ENCODE results near the gene CDK14. TPM values are rescaled to one million over a fixed set of nuclear protein-coding genes. Genes with fewer than 3 reads are reported as not detected.

Gene CDK14
- total and polyA plus RNA-seq, 2 donors (not counting 1 experiment from before 2014, with no cell fraction given), result 42.1 to 167 TPM

DNA sequence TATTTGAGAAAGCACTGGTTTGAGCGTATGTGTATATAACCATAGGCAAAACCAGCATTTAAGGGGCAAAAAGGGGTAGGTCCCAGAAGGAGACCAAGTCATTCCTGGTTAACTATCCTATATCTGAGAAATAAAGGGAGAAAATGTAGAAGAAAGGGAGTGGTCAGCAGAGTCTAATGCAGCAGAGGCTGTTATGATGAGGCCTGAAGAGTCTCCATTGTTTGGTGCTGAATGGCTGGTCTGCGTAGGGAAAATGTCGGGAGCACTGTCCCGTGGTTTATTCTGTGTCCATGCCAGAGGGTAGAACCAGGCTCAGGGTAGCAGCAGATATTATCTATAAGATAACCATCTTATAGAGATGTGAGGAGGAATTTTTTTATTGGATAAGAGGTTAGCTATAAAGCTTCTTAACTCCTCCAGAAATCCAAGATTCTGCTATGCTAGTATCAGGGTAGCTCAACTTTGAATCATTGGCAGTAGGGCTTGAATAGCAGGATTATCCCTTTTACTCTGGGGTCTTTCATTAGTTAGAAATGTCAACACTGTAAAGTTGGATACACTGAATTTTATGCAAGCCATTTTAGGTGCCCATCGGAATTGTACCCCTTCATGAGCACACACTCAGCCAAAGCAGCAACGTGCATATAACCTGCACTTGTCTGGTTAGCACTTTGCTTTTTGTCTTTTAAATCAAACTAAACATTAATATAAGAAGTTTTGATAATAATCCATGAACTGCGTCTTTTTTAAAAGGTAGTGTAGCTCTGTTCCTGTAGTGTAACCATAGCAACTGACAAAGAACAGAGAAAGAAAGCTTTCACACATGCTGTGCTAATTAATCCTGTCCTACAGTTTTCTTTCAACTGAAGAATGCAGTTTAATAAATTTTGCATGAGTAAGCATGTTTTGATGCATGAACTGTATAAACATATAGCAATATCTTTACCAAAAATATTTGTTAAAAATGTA lies 356.1 kb downstream of the CDK14 start:
- Histone ChIP-seq H3K9me3 (ENCODE audit: control extremely low read depth in 1 of 3, control insufficient read depth in 2 of 3, insufficient read depth in 1 of 3, low read length in 2 of 3) (no peaks in the 10 kb centered on the region), H3K27me3 (replicated peaks in 1 of 4; ENCODE audit: control extremely low read depth in 1 of 4, control insufficient read depth in 3 of 4, insufficient read depth in 4 of 4, low read length in 3 of 4) (no peaks in the 10 kb centered on the region), H3K4me3 (ENCODE audit: control extremely low read depth in 1 of 5, extremely low read depth in 1 of 5, insufficient read depth in 1 of 5, low read depth in 2 of 5, low read length in 4 of 5) (no peak overlapping the region), H3K4me2 (replicated peaks; ENCODE audit: low read depth, low read length, poor library complexity, severe bottlenecking) (no peak overlapping the region), H3K4me1 (ENCODE audit: control insufficient read depth in 2 of 2, insufficient read depth in 2 of 2, low read length in 2 of 2) (no peaks in the 10 kb centered on the region), H3K79me2 (ENCODE audit: control insufficient read depth, insufficient read depth, low read length) (no peaks in the 10 kb centered on the region), H2AFZ (ENCODE audit: insufficient read depth, low read depth, low read length, poor library complexity, severe bottlenecking) (no peak overlapping the region), H3K36me3 (replicated peaks in 1 of 2; ENCODE audit: control extremely low read depth in 1 of 2, control insufficient read depth in 1 of 2, extremely low read depth in 1 of 2, insufficient read depth in 2 of 2, low read length in 1 of 2) (peaks cover 1 to 11% of the 10 kb centered on the region in 2 experiments), H4K20me1 (ENCODE audit: control insufficient read depth, insufficient read depth, low read length, poor library complexity, severe bottlenecking) (peaks cover 6% of the 10 kb centered on the region), H3K27ac (ENCODE audit: low read length in 2 of 2) (no peak overlapping the region), H3K9ac (ENCODE audit: low read length) (no peak overlapping the region)
- peaks cover 5% of the 10 kb centered on the region for H3K4me1 Mint-ChIP-seq
- TF ChIP-seq, protein P1, sequence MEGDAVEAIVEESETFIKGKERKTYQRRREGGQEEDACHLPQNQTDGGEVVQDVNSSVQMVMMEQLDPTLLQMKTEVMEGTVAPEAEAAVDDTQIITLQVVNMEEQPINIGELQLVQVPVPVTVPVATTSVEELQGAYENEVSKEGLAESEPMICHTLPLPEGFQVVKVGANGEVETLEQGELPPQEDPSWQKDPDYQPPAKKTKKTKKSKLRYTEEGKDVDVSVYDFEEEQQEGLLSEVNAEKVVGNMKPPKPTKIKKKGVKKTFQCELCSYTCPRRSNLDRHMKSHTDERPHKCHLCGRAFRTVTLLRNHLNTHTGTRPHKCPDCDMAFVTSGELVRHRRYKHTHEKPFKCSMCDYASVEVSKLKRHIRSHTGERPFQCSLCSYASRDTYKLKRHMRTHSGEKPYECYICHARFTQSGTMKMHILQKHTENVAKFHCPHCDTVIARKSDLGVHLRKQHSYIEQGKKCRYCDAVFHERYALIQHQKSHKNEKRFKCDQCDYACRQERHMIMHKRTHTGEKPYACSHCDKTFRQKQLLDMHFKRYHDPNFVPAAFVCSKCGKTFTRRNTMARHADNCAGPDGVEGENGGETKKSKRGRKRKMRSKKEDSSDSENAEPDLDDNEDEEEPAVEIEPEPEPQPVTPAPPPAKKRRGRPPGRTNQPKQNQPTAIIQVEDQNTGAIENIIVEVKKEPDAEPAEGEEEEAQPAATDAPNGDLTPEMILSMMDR (IDR thresholded peaks at IDR 0.05), result no peak
- TF ChIP-seq EZH2 (IDR thresholded peaks at IDR 0.05; ENCODE audit: borderline replicate concordance, insufficient read depth, low read depth, low read length, poor library complexity, severe bottlenecking), result no peak
- ATAC-seq (ENCODE audit: low read depth) (no peak), DNase-seq (no peak)
- 100% methylated on average over 1 of the region's 7 CpGs for WGBS (ENCODE audit: insufficient coverage)
- H3K27ac Mint-ChIP-seq, result no peak overlapping the region
- ChIA-PET CTCF (interaction anchor here (0.9 kb wide), 1 partner anchor 14 kb away, joined by 3 read pairs; no protein-coding TSS in a partner anchor), POLR2A (no interaction called here)
- H3K27me3 Mint-ChIP-seq, result no peaks in the 10 kb centered on the region
- no peaks in the 10 kb centered on the region for H3K9me3 Mint-ChIP-seq (ENCODE audit: insufficient read depth)
- intact Hi-C loops (cut with micrococcal nuclease), result no loop called here
- no peak overlapping the region for H3K4me3 Mint-ChIP-seq

DNA sequence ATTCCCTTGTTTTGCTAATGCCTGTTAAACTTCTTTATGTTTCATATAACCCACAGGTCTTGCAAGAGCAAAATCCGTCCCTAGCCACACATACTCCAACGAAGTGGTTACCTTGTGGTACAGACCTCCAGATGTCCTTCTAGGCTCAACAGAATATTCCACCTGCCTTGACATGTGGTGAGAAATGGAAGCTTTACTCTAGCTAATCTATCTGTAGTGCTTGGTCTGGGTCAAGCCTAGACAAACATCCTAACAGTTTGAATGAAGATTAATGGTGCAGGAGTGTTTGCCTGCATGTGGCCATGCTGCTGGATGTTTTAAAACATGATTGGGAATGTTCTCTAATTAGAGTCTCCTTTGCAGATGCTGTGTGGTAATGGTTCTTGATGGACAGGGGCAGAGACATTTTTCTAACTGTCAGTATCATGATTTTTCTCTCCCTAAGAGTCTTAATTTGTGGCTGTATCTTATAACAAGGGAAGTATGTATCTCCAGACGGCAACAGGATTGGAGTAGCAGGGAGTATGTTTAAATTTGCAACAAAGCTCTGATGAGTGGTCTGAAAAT lies 359.6 kb downstream of the CDK14 start:
- intact Hi-C loops (cut with micrococcal nuclease), result no loop called here
- H4K20me1 ChIP-seq (ENCODE audit: control insufficient read depth, insufficient read depth, low read length, poor library complexity, severe bottlenecking), result peaks cover 6% of the 10 kb centered on the region
- Mint-ChIP-seq H3K9me3 (ENCODE audit: insufficient read depth) (no peaks in the 10 kb centered on the region), H3K27ac (no peak overlapping the region), H3K4me3 (no peak overlapping the region), H3K4me1 (no peaks in the 10 kb centered on the region), H3K27me3 (no peaks in the 10 kb centered on the region)
- no peaks in the 10 kb centered on the region for H3K27me3 ChIP-seq (replicated peaks in 1 of 4; ENCODE audit: control extremely low read depth in 1 of 4, control insufficient read depth in 3 of 4, insufficient read depth in 4 of 4, low read length in 3 of 4)
- POLR2A ChIA-PET, result no interaction called here
- DNase-seq (no peak), ATAC-seq (ENCODE audit: low read depth) (no peak)
- H3K27ac ChIP-seq (ENCODE audit: low read length in 2 of 2), result no peak overlapping the region
- CTCF ChIA-PET, result no interaction called here
- H3K36me3 ChIP-seq (replicated peaks in 1 of 2; ENCODE audit: control extremely low read depth in 1 of 2, control insufficient read depth in 1 of 2, extremely low read depth in 1 of 2, insufficient read depth in 2 of 2, low read length in 1 of 2), result peaks cover 6 to 18% of the 10 kb centered on the region in 2 experiments
- no peaks in the 10 kb centered on the region for H3K4me1 ChIP-seq (ENCODE audit: control insufficient read depth in 2 of 2, insufficient read depth in 2 of 2, low read length in 2 of 2)
- no peak overlapping the region for H3K4me2 ChIP-seq (replicated peaks; ENCODE audit: low read depth, low read length, poor library complexity, severe bottlenecking)
- no peaks in the 10 kb centered on the region for H3K9me3 ChIP-seq (ENCODE audit: control extremely low read depth in 1 of 3, control insufficient read depth in 2 of 3, insufficient read depth in 1 of 3, low read length in 2 of 3)
- H3K79me2 ChIP-seq (ENCODE audit: control insufficient read depth, insufficient read depth, low read length), result no peaks in the 10 kb centered on the region
- no peak for TF ChIP-seq EZH2 (IDR thresholded peaks at IDR 0.05; ENCODE audit: borderline replicate concordance, insufficient read depth, low read depth, low read length, poor library complexity, severe bottlenecking)
- TF ChIP-seq, protein P1 (IDR thresholded peaks at IDR 0.05), result no peak
- WGBS (ENCODE audit: insufficient coverage), result 100% methylated on average over 1 of the region's 3 CpGs
- H2AFZ ChIP-seq (ENCODE audit: insufficient read depth, low read depth, low read length, poor library complexity, severe bottlenecking), result no peak overlapping the region
- H3K9ac ChIP-seq (ENCODE audit: low read length), result no peak overlapping the region
- H3K4me3 ChIP-seq (ENCODE audit: control extremely low read depth in 1 of 5, extremely low read depth in 1 of 5, insufficient read depth in 1 of 5, low read depth in 2 of 5, low read length in 4 of 5), result no peak overlapping the region
